GM19395 (cell line): Measurements from ENCODE around the gene IFT43.
A peak's percentile ranks its signal among the peaks of the same experiment; 100 is the strongest.

Experiments used
- ATAC-seq: cut with Tn5 transposase; IDR thresholded peaks from one replicate; pipeline ENCODE4 v1.9.1; 2021; ENCODE audit warnings: mild to moderate bottlenecking, moderate library complexity; ENCODE audit not compliant: unreplicated experiment

Gene IFT43

GRCh38 chr14:75979648-75980565 lies 5.7 kb upstream of the IFT43 start:
- ATAC-seq = no peak

GRCh38 chr14:75980856-75981255 lies 4.7 kb upstream of the IFT43 start:
- ATAC-seq = no peak

GRCh38 chr14:75981426-75982265 lies 3.9 kb upstream of the IFT43 start, which contains the start of gene TGFB3:
TGFB3 (minus strand) TSS chr14:75981995; CDS start chr14:75980893, 1,102 bp downstream.
- ATAC-seq = peak; percentile 50

DNA sequence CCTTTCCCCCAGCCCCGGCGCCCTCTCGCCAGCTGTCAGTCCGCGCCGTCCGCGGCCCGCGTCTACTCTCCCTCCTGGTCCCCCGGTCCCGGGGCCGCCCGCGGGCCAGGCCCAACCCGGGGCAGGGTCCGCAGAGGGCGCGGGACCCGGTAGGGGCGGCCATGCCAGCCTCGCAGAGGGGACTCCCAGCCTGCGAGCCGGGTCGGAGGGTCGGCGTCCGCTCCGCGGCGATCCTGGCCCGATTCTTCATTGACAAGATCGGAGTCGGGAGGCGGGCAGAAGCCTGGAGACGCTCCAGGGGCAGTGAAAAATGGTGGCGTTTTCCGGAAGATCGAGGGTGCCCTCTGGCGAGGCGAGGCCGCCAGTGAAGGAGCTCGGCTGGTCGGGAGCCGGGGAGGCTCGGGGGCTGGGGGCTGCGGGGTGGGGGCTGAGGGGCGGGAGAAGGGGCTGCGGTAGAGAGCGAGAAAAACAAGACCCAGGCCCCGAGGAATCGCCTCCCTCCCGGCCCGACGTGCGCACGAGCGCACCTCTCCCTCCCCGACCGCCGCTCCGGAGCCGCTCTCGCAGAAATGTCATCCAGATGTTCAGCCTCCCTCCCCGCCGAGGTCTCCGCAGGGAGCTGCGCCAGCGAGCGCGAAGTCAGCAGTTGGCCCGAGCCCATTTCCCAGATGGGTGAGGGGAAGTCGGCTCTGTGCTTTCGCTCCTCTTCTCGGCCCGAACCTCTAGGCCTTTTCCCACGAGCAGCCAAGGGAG lies 3.1 kb upstream of the IFT43 start:
- peak; percentile 58 for ATAC-seq

DNA sequence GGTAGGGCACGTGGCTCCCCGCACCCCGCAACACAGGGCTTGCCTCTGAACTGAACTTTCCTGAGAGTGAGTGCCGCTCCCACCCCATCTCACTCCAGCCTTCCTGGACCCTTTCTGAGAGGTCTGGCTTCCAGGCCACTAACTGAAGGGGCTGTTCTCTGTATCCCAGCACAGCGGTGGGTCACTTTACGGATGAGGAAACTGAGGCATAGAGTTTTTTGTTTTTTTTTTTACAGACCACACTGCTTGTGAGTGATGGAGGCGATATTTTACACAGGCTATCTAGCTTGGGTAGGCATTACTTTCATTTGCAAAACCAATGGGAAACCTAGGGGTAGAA lies 2.6 kb upstream of the IFT43 start:
- no peak for ATAC-seq

GRCh38 chr14:75984674-75985073 lies 889 bp upstream of the IFT43 start:
- no peak for ATAC-seq

DNA sequence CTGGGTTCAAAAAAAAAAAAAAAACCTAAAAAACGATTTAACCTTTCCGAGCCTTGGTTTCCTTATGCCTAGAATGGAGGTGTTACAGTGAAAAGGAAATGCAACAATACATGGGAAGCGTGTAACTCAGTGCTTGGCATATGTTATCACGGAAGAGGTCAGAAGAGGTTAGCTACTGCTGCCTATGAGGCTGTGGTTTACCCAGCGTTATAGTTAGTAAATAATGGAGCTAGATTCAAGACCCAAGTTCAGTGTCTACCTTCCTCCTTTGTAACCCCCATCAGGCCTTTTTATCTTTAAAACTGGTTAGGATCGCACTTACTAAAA lies 839 bp downstream of the IFT43 start:
- ATAC-seq = no peak

- no peak for ATAC-seq
These were observed 1.8 kb downstream of the IFT43 start for GRCh38 chr14:75987201-75987970.

- ATAC-seq = no peak
These were observed 3.6 kb downstream of the IFT43 start for GRCh38 chr14:75989134-75989533.

- no peak for ATAC-seq
These were observed 4.7 kb downstream of the IFT43 start for GRCh38 chr14:75990297-75990696.

- no peak for ATAC-seq
These were observed 6.2 kb downstream of the IFT43 start for GRCh38 chr14:75991753-75992152.

- ATAC-seq = peak; percentile 84
These were observed 8.0 kb downstream of the IFT43 start for GRCh38 chr14:75993567-75994041.

- ATAC-seq = no peak
These were observed 9.9 kb downstream of the IFT43 start for GRCh38 chr14:75995372-75996041.

DNA sequence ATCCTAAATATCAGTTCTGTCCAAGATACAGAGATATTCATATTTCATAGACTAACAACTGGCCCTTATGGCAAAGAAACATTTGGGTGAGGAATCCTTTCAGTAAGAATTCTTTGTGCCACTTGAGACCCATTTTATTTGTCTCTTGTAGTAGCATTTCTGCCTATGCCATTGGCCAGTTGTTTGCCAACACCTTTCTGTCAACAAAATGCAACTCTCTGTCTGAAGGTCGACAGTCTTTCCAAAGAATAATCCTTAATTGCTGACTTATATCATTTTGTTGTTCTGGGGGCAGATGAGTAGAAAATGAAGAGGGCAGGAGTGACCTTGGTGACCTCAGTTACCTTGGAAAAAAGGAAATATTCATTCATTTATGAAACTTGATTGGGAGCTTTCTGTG lies 10.9 kb downstream of the IFT43 start:
- no peak for ATAC-seq

GRCh38 chr14:75999511-76000190 lies 14.1 kb downstream of the IFT43 start:
- no peak for ATAC-seq

DNA sequence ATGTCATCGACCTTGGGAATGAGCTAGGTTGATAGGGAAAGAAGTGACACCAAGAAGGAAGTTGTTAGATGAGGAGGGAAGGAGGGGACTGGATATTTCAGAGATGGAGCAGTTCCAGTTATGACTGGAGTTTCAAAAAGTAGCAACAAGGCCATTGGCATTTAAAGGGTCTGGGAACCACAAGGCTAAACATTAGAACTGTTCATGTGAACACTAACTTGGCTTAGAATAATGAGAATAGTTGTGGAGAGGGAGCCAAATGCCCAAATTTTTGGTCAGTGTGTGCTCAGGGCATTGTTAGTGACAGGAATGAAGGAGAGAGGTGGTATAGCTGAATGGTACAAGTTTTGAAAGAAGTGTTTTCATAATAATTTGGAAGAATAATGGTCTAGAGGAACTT lies 16.8 kb downstream of the IFT43 start:
- no peak for ATAC-seq

DNA sequence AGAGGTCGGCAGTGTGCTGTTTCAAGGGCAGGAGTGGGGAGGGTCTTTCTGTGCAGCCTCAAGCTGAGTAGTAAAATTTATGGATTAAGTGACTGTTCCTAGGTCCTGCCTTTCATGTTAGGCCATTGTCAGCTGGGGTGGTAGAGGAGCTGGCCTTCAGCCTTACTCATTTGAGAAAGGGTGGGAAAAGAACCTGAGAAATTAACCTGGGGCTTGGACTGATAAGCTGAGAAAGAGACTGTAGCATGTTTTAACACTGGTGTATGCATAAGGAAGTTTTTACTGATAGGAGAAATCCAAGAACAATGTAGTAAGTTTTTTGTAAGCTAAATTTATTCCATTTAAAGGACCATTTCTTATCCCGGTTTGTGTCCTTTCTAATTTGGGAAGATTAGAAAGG lies 20.7 kb downstream of the IFT43 start:
- ATAC-seq = no peak

DNA sequence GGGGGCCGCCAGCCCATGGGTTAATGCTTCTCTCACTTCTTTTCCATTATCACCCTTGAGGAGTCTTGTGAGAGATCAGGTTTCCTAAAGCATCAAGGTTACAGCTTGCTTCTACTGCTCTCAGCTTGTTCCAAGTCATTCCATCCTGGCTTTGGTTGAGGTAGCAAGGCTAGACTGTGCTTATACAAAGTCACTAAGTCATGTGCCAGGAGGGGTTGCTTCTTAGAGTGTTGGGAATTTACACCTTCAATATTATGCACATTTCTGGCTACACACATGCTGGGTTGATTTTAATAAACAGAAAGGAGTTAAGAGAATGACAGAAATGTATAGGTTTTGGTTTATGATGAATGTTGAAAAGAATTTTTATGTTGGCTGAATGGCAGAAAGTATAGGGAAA lies 21.8 kb downstream of the IFT43 start:
- ATAC-seq = no peak

DNA sequence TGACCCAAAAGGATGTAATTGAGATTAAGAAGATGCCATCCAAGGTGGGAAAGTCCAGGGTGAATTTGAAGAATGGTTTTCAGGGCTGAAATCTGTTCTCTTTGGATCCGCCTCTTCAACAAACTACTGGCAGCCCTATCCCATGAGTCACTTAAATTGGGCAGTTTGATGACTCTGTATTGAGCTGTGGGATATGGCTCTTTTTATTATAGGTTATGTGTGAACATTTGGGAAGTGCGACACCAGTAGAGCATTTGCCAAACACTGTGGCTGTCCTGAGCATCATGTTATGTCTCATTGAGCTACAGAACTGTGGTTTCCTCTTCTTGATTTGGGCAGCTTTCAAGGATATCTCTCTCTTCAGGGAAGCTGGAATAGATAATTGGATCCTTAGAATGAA lies 22.3 kb downstream of the IFT43 start:
- no peak for ATAC-seq
